ENCODE data around the gene SPPL2B.

GRCh38 chr19:2360833-2361232 is 32.3 kb downstream of the SPPL2B start:
- TF ChIP-seq SP1 (IDR thresholded peaks at IDR 0.05) (no peak), PKNOX1 (IDR thresholded peaks at IDR 0.05) (no peak), CTBP1 (IDR thresholded peaks at IDR 0.05; ENCODE audit: borderline replicate concordance) (no peak), ZNF384 (IDR thresholded peaks at IDR 0.05) (no peak), TARDBP (IDR thresholded peaks at IDR 0.05) (no peak), FOXM1 (IDR thresholded peaks at IDR 0.05; ENCODE audit: borderline replicate concordance) (no peak), BHLHE40 (IDR thresholded peaks at IDR 0.05; ENCODE audit: borderline replicate concordance) (no peak), LEF1 (IDR thresholded peaks at IDR 0.05; ENCODE audit: borderline replicate concordance) (no peak), NFRKB (IDR thresholded peaks at IDR 0.05) (no peak), ELF4 (IDR thresholded peaks at IDR 0.05) (no peak), SUZ12 (IDR thresholded peaks at IDR 0.05) (no peak)
